K562 (cell line): ENCODE measurements around the gene SOBP. TPM values are rescaled to one million over a fixed set of nuclear protein-coding genes. Genes with fewer than 3 reads are reported as not detected.

Experiments
- ATAC-seq: fragments of 200-7000 bp; cut with Tn5 transposase; 3 replicates; pipeline ENCODE4 v1.9.1; 2020; ENCODE audit warnings: moderate library complexity
- BruUV-seq: library from RNA; stranded (reverse); fragments of 400-500 nt; replicated peaks from 2 replicates; lab custom pipeline; 2021; lab: Mats Ljungman, UMichigan
- CTCF ChIA-PET: fragments of 300-600 bp; formaldehyde crosslinking; extraction: SDS; loops from one replicate; lab custom pipeline; 2021; ENCODE audit warnings: low intra/inter-chr PET ratio; lab: Yijun Ruan, JAX
- POLR2A ChIA-PET: fragments of 300-600, 350-650 bp; sonication (Branson Sonifier 250); formaldehyde crosslinking; extraction: SDS; loops from one replicate; lab custom pipeline; 2021; ENCODE audit warnings: antibody characterized with exemption, inconsistent platforms; lab: Yijun Ruan, JAX
- DNase-seq, 4 experiments: peaks; one replicate each; pipeline versions ENCODE4 v3.0.0 to v3.0.0-alpha.2; 2011 to 2018; ENCODE audit warnings: low spot score in 3 of 4, mixed read lengths in 3 of 4; ENCODE audit errors: extremely low read depth in 1 of 4
- FAIRE-seq: peaks from 2 replicates; lab custom pipeline; 2011; peaks lifted over from hg19 to GRCh38; lab: Jason Lieb, UNC
- H2AFZ ChIP-seq: 2 replicates; pipeline ENCODE4 v1.6.0; 2011; ENCODE audit warnings: low read depth, low read length, control low read depth, inconsistent platforms
- H3K27ac ChIP-seq: fragments of 200-600 bp; 3 replicates; pipeline ENCODE4 v1.8.0; 2011; ENCODE audit warnings: low read depth, mild to moderate bottlenecking, control low read depth, inconsistent platforms, low read length, moderate library complexity, mixed read lengths; ENCODE audit errors: extremely low read depth
- H3K27me3 ChIP-seq, 2 experiments: fragments of 300-600 bp in 1 of 2; 2 replicates in 1 of 2; 3 replicates in 1 of 2; pipeline versions ENCODE4 v1.6.0 to v1.8.0; 2011; ENCODE audit warnings: inconsistent platforms in 2 of 2, low read length in 2 of 2, mild to moderate bottlenecking in 1 of 2, mixed read lengths in 1 of 2, moderate library complexity in 1 of 2; ENCODE audit not compliant: control insufficient read depth in 2 of 2, insufficient read depth in 2 of 2
- H3K36me3 ChIP-seq: fragments of 300-600 bp; 3 replicates; pipeline ENCODE4 v1.8.0; 2011; ENCODE audit warnings: mild to moderate bottlenecking, low read length, inconsistent platforms; ENCODE audit not compliant: control insufficient read depth, insufficient read depth
- H3K4me1 ChIP-seq, 2 experiments: fragments of 200-600 bp in 1 of 2; replicated peaks in 1 of 2; 2 replicates in 1 of 2; 3 replicates in 1 of 2; pipeline versions ENCODE4 v1.5.1 to v1.8.0; 2011; ENCODE audit warnings: inconsistent platforms in 2 of 2, low read length in 2 of 2, mild to moderate bottlenecking in 1 of 2, mixed read lengths in 1 of 2, moderate library complexity in 1 of 2; ENCODE audit not compliant: control insufficient read depth in 2 of 2, insufficient read depth in 2 of 2
- H3K4me2 ChIP-seq: 2 replicates; pipeline ENCODE4 v1.6.1; 2011; ENCODE audit warnings: low read length, control low read depth, inconsistent platforms, mixed read lengths; ENCODE audit not compliant: insufficient read depth
- H3K4me3 ChIP-seq: fragments of 200-600 bp; sonication (generic), shearing (Covaris generic); 2 replicates; pipeline ENCODE4 v1.5.1; 2016; ENCODE audit warnings: control low read depth, inconsistent platforms
- H3K79me2 ChIP-seq: fragments of 200-600 bp; 3 replicates; pipeline ENCODE4 v1.8.0; 2011; ENCODE audit warnings: low read length, inconsistent platforms; ENCODE audit not compliant: control insufficient read depth, insufficient read depth
- H3K9ac ChIP-seq, 2 experiments: 2 replicates each; pipeline versions ENCODE4 v1.6.0 to v1.6.1; 2011; ENCODE audit warnings: low read depth in 2 of 2, low read length in 2 of 2, control low read depth in 1 of 2, inconsistent platforms in 1 of 2, mild to moderate bottlenecking in 1 of 2, mixed read lengths in 1 of 2; ENCODE audit not compliant: insufficient read depth in 1 of 2
- H3K9me1 ChIP-seq: one replicate; pipeline ENCODE4 v1.6.0; 2011; ENCODE audit warnings: inconsistent platforms, mild to moderate bottlenecking, low read length, moderate library complexity; ENCODE audit not compliant: control insufficient read depth, insufficient read depth
- H3K9me3 ChIP-seq: replicated peaks from 2 replicates; pipeline ENCODE4 v1.5.1; 2011; ENCODE audit warnings: low read depth, low read length, inconsistent platforms; ENCODE audit not compliant: control insufficient read depth, insufficient read depth
- H4K20me1 ChIP-seq: replicated peaks from 2 replicates; pipeline ENCODE4 v1.6.1; 2011; ENCODE audit warnings: low read length, inconsistent platforms, mixed read lengths; ENCODE audit not compliant: control insufficient read depth, insufficient read depth
- CREM ChIP-seq: IDR thresholded peaks from 2 replicates; pipeline ENCODE4 v1.6.1; 2014; ENCODE audit warnings: antibody characterized with exemption, low read depth
- ELF4 ChIP-seq: fragments of 450-650 bp; formaldehyde crosslinking; IDR thresholded peaks from 2 replicates; pipeline ENCODE4 v1.4.0; 2022; ENCODE audit warnings: missing genetic modification characterization
- HCFC1 ChIP-seq: IDR thresholded peaks from 2 replicates; pipeline ENCODE4 v1.6.1; 2012; ENCODE audit warnings: low read depth, low read length, improper control_type of control experiment
- KLF6 ChIP-seq: fragments of 250-450 bp; sonication (Bioruptor Pico); IDR thresholded peaks from 2 replicates; pipeline ENCODE4 v1.4.0; 2020; ENCODE audit warnings: mild to moderate bottlenecking, moderate library complexity, borderline replicate concordance
- MAFF ChIP-seq: IDR thresholded peaks from 2 replicates; pipeline ENCODE4 v1.6.1; 2012; ENCODE audit warnings: low read length, improper control_type of control experiment
- NFIC ChIP-seq: fragments of 450-650 bp; IDR thresholded peaks from 2 replicates; pipeline ENCODE4 v1.6.1; 2017; ENCODE audit warnings: mild to moderate bottlenecking, inconsistent platforms
- PHF21A ChIP-seq: fragments of 450-650 bp; IDR thresholded peaks from 2 replicates; pipeline ENCODE4 v1.6.1; 2017; ENCODE audit warnings: low read depth, borderline replicate concordance
- RCOR1 ChIP-seq, 2 experiments: IDR thresholded peaks; 2 replicates each; pipeline ENCODE4 v1.6.1; 2012; ENCODE audit warnings: low read depth in 2 of 2, low read length in 2 of 2, borderline replicate concordance in 1 of 2, improper control_type of control experiment in 1 of 2
- SETDB1 ChIP-seq: IDR thresholded peaks from one replicate; pipeline ENCODE4 v1.6.1; 2012; ENCODE audit warnings: low read length, control low read depth, inconsistent platforms
- SIN3A ChIP-seq, 2 experiments: fragments of 150-350 bp in 1 of 2; IDR thresholded peaks; 2 replicates each; pipeline ENCODE4 v1.6.1; 2011 to 2016; ENCODE audit warnings: borderline replicate concordance in 2 of 2, low read depth in 2 of 2, low read length in 2 of 2, mild to moderate bottlenecking in 2 of 2, moderate library complexity in 2 of 2; ENCODE audit not compliant: control insufficient read depth in 1 of 2
- ZNF133 ChIP-seq: fragments of 250-450 bp; sonication (Bioruptor Pico); IDR thresholded peaks from 2 replicates; pipeline ENCODE4 v1.4.0; 2020; ENCODE audit warnings: mild to moderate bottlenecking
- ZNF175 ChIP-seq: fragments of 200-800 bp; sonication (Bioruptor generic); IDR thresholded peaks from 2 replicates; pipeline ENCODE4 v1.6.1; 2016; ENCODE audit warnings: low read depth, mild to moderate bottlenecking, missing genetic modification characterization, missing compliant biosample characterization
- ZNF24 ChIP-seq: fragments of 450-650 bp; IDR thresholded peaks from 2 replicates; pipeline ENCODE4 v1.6.1; 2016
- ZNF436 ChIP-seq: fragments of 250-450, 450-650 bp; sonication (Bioruptor Pico); formaldehyde crosslinking; IDR thresholded peaks from 2 replicates; pipeline ENCODE4 v1.7.0; 2020; ENCODE audit warnings: mild to moderate bottlenecking
- ZNF707 ChIP-seq: fragments of 250-450 bp; sonication (Bioruptor Pico); conservative IDR thresholded peaks from 2 replicates; pipeline ENCODE4 v1.8.0; 2022; ENCODE audit warnings: inconsistent platforms, mild to moderate bottlenecking, moderate library complexity
- ZNF75A ChIP-seq: fragments of 450-650 bp; formaldehyde crosslinking; IDR thresholded peaks from 2 replicates; pipeline ENCODE4 v1.4.0; 2020; ENCODE audit warnings: mild to moderate bottlenecking
- WGBS: fragments of 100-300 bp; shearing (Covaris generic); methylation state at CpG from one replicate; pipeline ENCODE4 v1.1.6; 2016; ENCODE audit warnings: low coverage, mixed read lengths; ENCODE audit not compliant: insufficient coverage; ENCODE audit errors: missing lambda C conversion rate; 5-methylcytosine and 5-hydroxymethylcytosine counted together
- in situ Hi-C: fragments of 300-500 bp; cut with MboI; formaldehyde crosslinking; loops from 4 replicates; pipeline ENCODE4 v1.15.0; 2018; ENCODE audit warnings: inconsistent platforms, mixed read lengths
- intact Hi-C: fragments of 100-400 bp; cut with micrococcal nuclease; formaldehyde crosslinking; loops from 2 replicates; pipeline ENCODE4 v1.14.2; 2022
- polyA plus RNA-seq, 8 experiments: library from polyadenylated mRNA; depleted of rRNA in 4 of 8; stranded (reverse) in 5 of 8; unstranded in 3 of 8; fragments of >200 nt; fragmentation: Nextera tagmentation in 2 of 8; fragmentation: Illumina TruSeq in 1 of 8; extraction: Ambion mirVana in 2 of 8; extraction: Trizol in 1 of 8; gene quantifications; 2 replicates each; pipeline versions ENCODE4 v1.2.1 to v1.2.3, GENCODE V29; 2011 to 2014; ENCODE audit warnings: inconsistent platforms in 1 of 8, missing spikeins in 1 of 8
- total RNA-seq, 7 experiments: library from RNA; depleted of rRNA in 6 of 7; stranded (reverse); fragments of >200 nt in 6 of 7; fragmentation: Illumina TruSeq in 2 of 7; extraction: Trizol in 2 of 7; gene quantifications; 2 replicates each; pipeline versions ENCODE4 v1.2.1 to v1.2.3, GENCODE V29; 2011 to 2021; ENCODE audit warnings: low replicate concordance in 1 of 7
- TF ChIP-seq, protein P1 (sequence below): sonication (generic); formaldehyde crosslinking; IDR thresholded peaks from 2 replicates; pipeline ENCODE4 v1.8.0; 2022; ENCODE audit warnings: mild to moderate bottlenecking, missing genetic modification reagents, borderline replicate concordance
- TF ChIP-seq, protein P2 (sequence below): fragments of 450-650 bp; IDR thresholded peaks from 2 replicates; pipeline ENCODE4 v1.6.1; 2016; ENCODE audit warnings: missing biosample characterization, missing genetic modification characterization
- TF ChIP-seq, protein P3 (sequence below), 2 experiments: fragments of 250-450 bp in 1 of 2; fragments of 450-650 bp in 1 of 2; sonication (Bioruptor Pico) in 1 of 2; IDR thresholded peaks; 2 replicates each; pipeline versions ENCODE4 v1.6.1 to v1.8.0; 2016 to 2021; ENCODE audit warnings: mild to moderate bottlenecking in 2 of 2, moderate library complexity in 2 of 2, missing compliant biosample characterization in 1 of 2, missing genetic modification characterization in 1 of 2
- TF ChIP-seq, protein P4 (sequence below): fragments of 450-650 bp; conservative IDR thresholded peaks from 2 replicates; pipeline ENCODE4 v1.6.1; 2016; ENCODE audit warnings: missing genetic modification characterization, low read depth, mild to moderate bottlenecking, missing compliant biosample characterization, moderate library complexity

Gene SOBP
- total and polyA plus RNA-seq, 9 of the 15 experiments (the other 6 are each of a cell fraction or from before 2014, with no cell fraction given), result 0.16 TPM; not detected in 8

DNA sequence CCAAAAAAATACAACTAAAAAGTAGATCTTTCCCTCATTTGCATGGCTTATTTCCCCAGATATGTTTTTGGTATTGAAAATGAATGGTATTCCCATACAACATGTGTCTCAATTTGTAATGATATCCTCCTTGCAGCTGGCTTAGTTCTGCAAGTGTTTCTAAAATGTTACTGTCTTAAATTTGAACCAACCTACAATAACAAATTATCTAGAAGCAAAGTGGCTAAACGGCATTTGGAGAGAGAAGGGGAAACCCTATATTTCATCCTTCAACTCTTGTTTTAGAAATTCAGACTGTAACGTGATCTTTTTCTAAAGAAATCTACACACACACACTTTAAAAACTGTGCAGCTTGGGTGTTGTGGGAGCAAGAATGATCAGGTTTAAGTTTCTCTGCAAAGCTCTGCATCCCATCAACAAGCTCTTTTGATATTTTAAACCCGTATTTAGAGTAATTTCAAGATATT is 153.0 kb downstream of the SOBP start:
- H3K9ac ChIP-seq, result no peak overlapping the region
- intact Hi-C loops (no loop called here), in situ Hi-C loops (no loop called here)
- peaks cover 8 to 27% of the 10 kb centered on the region in 2 experiments for H3K27me3 ChIP-seq
- no peaks in the 10 kb centered on the region for H3K79me2 ChIP-seq
- H3K4me1 ChIP-seq, result no peaks in the 10 kb centered on the region
- H3K36me3 ChIP-seq, result no peaks in the 10 kb centered on the region
- no peak overlapping the region for H3K4me2 ChIP-seq
- H2AFZ ChIP-seq, result no peak overlapping the region
- TF ChIP-seq, protein P1, sequence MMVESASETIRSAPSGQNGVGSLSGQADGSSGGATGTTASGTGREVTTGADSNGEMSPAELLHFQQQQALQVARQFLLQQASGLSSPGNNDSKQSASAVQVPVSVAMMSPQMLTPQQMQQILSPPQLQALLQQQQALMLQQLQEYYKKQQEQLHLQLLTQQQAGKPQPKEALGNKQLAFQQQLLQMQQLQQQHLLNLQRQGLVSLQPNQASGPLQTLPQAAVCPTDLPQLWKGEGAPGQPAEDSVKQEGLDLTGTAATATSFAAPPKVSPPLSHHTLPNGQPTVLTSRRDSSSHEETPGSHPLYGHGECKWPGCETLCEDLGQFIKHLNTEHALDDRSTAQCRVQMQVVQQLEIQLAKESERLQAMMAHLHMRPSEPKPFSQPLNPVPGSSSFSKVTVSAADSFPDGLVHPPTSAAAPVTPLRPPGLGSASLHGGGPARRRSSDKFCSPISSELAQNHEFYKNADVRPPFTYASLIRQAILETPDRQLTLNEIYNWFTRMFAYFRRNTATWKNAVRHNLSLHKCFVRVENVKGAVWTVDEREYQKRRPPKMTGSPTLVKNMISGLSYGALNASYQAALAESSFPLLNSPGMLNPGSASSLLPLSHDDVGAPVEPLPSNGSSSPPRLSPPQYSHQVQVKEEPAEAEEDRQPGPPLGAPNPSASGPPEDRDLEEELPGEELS (CRISPR knock-in tag), result no peak
- TF ChIP-seq NFIC, result no peak
- no peak for TF ChIP-seq ZNF707 (CRISPR knock-in tag)
- no peak for TF ChIP-seq ZNF436 (CRISPR knock-in tag)
- TF ChIP-seq, protein P2, sequence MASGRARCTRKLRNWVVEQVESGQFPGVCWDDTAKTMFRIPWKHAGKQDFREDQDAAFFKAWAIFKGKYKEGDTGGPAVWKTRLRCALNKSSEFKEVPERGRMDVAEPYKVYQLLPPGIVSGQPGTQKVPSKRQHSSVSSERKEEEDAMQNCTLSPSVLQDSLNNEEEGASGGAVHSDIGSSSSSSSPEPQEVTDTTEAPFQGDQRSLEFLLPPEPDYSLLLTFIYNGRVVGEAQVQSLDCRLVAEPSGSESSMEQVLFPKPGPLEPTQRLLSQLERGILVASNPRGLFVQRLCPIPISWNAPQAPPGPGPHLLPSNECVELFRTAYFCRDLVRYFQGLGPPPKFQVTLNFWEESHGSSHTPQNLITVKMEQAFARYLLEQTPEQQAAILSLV (tag), result no peak
- no peak for TF ChIP-seq SIN3A (IDR thresholded peaks at IDR 0.05; ENCODE audit: borderline replicate concordance in 2 of 2, control insufficient read depth in 1 of 2, low read depth in 2 of 2, low read length in 2 of 2)
- no peak for TF ChIP-seq RCOR1 (IDR thresholded peaks at IDR 0.05; ENCODE audit: borderline replicate concordance in 1 of 2, low read depth in 2 of 2, low read length in 2 of 2)
- TF ChIP-seq MAFF, result no peak
- TF ChIP-seq, protein P3, sequence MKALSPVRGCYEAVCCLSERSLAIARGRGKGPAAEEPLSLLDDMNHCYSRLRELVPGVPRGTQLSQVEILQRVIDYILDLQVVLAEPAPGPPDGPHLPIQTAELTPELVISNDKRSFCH (CRISPR knock-in tag; IDR thresholded peaks at IDR 0.05), result no peak
- TF ChIP-seq, protein P3 (tag; IDR thresholded peaks at IDR 0.05), result no peak
- TF ChIP-seq ZNF24, result no peak
- TF ChIP-seq ZNF175 (CRISPR knock-in tag), result no peak
- TF ChIP-seq HCFC1, result no peak
- TF ChIP-seq ELF4 (CRISPR knock-in tag), result no peak
- TF ChIP-seq, protein P4, sequence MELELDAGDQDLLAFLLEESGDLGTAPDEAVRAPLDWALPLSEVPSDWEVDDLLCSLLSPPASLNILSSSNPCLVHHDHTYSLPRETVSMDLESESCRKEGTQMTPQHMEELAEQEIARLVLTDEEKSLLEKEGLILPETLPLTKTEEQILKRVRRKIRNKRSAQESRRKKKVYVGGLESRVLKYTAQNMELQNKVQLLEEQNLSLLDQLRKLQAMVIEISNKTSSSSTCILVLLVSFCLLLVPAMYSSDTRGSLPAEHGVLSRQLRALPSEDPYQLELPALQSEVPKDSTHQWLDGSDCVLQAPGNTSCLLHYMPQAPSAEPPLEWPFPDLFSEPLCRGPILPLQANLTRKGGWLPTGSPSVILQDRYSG (tag), result no peak
- TF ChIP-seq KLF6 (CRISPR knock-in tag), result no peak
- TF ChIP-seq CREM, result no peak
- no peak for TF ChIP-seq SETDB1
- no peak for TF ChIP-seq PHF21A
- TF ChIP-seq ZNF75A (CRISPR knock-in tag), result no peak
- TF ChIP-seq ZNF133 (CRISPR knock-in tag), result no peak
- DNase-seq, result no peak
- POLR2A ChIA-PET, result no interaction called here
- no peak for ATAC-seq
- H3K27ac ChIP-seq, result no peak overlapping the region
- WGBS, result 2% methylated on average over 3 of the region's 3 CpGs
- no peak for FAIRE-seq
- CTCF ChIA-PET, result no interaction called here
- no peaks in the 10 kb centered on the region for H4K20me1 ChIP-seq
- no TSS peak for BruUV-seq
- H3K9me3 ChIP-seq, result no peaks in the 10 kb centered on the region
- H3K9me1 ChIP-seq, result no peaks in the 10 kb centered on the region
- H3K4me3 ChIP-seq, result no peak overlapping the region
